Pancreas (tissue), 10 donors: ENCODE measurements around the gene APBA2. TPM values are rescaled to one million over a fixed set of nuclear protein-coding genes. Genes with fewer than 3 reads are reported as not detected.
A peak's percentile ranks its signal among the peaks of the same experiment; 100 is the strongest.

Experiments
- ATAC-seq, 4 donors: fragments of 200-7000 bp; cut with Tn5 transposase; one replicate each; pipeline versions ENCODE4 v1.8.0 to v1.9.1; 2020; ENCODE audit warnings: mild to moderate bottlenecking in 4 of 4, moderate library complexity in 4 of 4
- DNase-seq, 6 donors: peaks; one replicate each; pipeline ENCODE4 v3.0.0-alpha.2; 2020
- FAIRE-seq: peaks from 2 replicates; lab custom pipeline; 2012; peaks lifted over from hg19 to GRCh38; lab: Jason Lieb, UNC
- H3K27ac ChIP-seq, 4 donors: fragments of 200-600 bp; sonication (generic); 1 replicate in 3 of 4; 2 replicates in 1 of 4; pipeline versions ENCODE4 v1.5.0 to v1.8.0; 2020
- H3K27me3 ChIP-seq, 4 donors: fragments of 200-600 bp; one replicate each; pipeline ENCODE4 v1.8.0; 2021
- H3K36me3 ChIP-seq, 3 donors: fragments of 200-600 bp; sonication (generic) in 1 of 3; one replicate each; pipeline versions ENCODE4 v1.5.0 to v1.8.0; 2020 to 2021
- H3K4me1 ChIP-seq, 3 donors: fragments of 200-600 bp; one replicate each; pipeline ENCODE4 v1.8.0; 2021
- H3K4me3 ChIP-seq, 4 donors: fragments of 200-600 bp; sonication (generic) in 2 of 4; one replicate each; pipeline versions ENCODE4 v1.5.0 to v1.8.0; 2020 to 2021
- H3K9me3 ChIP-seq, 4 donors: fragments of 200-600 bp; one replicate each; pipeline ENCODE4 v1.8.0; 2021
- WGBS, 2 donors: extraction: QIAGEN DNeasy Blood & Tissue Kit; methylation state at CpG; one replicate each; pipeline ENCODE4 v1.1.7; 2013; 5-methylcytosine and 5-hydroxymethylcytosine counted together
- intact Hi-C, 3 donors: fragments of 100-400 bp; cut with DNase I; formaldehyde crosslinking; loops; one replicate each; pipeline versions ENCODE4 v1.11.1 to v1.14.2; 2022
- polyA plus RNA-seq, 2 donors: library from polyadenylated mRNA; stranded (reverse); fragments of 200-250 nt; gene quantifications; one replicate each; pipeline ENCODE4 v1.2.3, GENCODE V29; 2013
- total RNA-seq, 6 donors: library from RNA; stranded (reverse); fragmentation: NEBNext Ultra II Directional in 4 of 6; extraction: Animal tissue kit (Norgen Biotek cat#: 25700) in 4 of 6; gene quantifications; one replicate each; pipeline versions ENCODE4 v1.2.1 to v1.2.4, GENCODE V29; 2021 to 2023
- TF ChIP-seq, protein P1 (sequence below), 4 donors: fragments of 200-600 bp; sonication (generic) in 3 of 4; IDR thresholded peaks; one replicate each; pipeline versions ENCODE4 v1.5.0 to v1.8.0; 2021; ENCODE audit warnings: antibody characterized with exemption in 4 of 4
- donor health status: healthy with polysubstance abuse.
- donor health status: DM: no; HTN: no; CAD: no; lungs with moderate emphysema.
- donor health status: DM: no; HTN: no; CAD: no.
- donor health status: control.
- donor health status: control.
- donor health status: Bipolar disorder and iron deficiency.
- donor health status: DM: yes; HTN: yes; CAD: no.
- donor health status: DM: no; HTN: no; CAD: no.
- donor health status: DM: no; HTN: no; CAD: no.
- donor health status: DM: yes; HTN: yes; CAD: no.

The APBA2 gene
- total and polyA plus RNA-seq, 8 donors: 3.9 to 10.3 (median 6.7) TPM

DNA sequence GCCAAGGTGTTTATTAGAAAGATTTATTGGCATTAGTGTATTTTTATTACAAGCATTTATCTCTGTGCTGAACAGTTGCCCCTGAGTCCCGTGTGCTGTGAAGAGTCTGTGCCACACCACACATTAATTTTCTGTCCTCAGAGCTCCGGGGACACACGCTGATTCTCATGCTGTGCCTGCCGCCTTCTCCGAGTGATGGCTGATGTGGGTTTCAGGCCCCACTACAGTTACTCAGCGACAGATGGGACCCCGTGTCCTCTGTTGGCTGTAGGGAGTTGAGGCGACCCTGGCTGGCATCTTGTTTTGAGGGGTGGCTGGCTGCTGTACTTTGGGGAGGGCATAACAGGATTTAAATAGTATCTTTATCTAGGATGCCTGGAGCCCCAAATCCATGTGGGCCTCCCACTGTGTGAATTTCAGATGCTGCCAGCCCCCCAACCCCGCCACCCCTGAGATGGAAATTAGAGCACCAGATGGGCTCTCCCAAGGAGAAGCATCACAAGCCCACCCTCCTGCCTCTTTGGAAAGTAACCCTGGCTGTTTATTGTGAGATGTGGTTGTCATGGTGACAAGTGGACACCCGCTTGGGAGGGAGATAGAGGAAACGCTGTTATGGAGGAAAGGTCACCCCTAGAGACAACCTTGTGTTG lies 185.6 kb downstream of the APBA2 start:
- ATAC-seq: no peak
- DNase-seq: no peak
- Histone ChIP-seq H3K27me3 (no peaks in the 10 kb centered on the region), H3K27ac (no peak overlapping the region), H3K4me1 (no peaks in the 10 kb centered on the region), H3K36me3 (no peaks in the 10 kb centered on the region), H3K9me3 (no peaks in the 10 kb centered on the region), H3K4me3 (no peak overlapping the region)
- 79 to 82% methylated on average over 11 of the region's 11 CpGs for WGBS, 2 donors
- TF ChIP-seq, protein P1, sequence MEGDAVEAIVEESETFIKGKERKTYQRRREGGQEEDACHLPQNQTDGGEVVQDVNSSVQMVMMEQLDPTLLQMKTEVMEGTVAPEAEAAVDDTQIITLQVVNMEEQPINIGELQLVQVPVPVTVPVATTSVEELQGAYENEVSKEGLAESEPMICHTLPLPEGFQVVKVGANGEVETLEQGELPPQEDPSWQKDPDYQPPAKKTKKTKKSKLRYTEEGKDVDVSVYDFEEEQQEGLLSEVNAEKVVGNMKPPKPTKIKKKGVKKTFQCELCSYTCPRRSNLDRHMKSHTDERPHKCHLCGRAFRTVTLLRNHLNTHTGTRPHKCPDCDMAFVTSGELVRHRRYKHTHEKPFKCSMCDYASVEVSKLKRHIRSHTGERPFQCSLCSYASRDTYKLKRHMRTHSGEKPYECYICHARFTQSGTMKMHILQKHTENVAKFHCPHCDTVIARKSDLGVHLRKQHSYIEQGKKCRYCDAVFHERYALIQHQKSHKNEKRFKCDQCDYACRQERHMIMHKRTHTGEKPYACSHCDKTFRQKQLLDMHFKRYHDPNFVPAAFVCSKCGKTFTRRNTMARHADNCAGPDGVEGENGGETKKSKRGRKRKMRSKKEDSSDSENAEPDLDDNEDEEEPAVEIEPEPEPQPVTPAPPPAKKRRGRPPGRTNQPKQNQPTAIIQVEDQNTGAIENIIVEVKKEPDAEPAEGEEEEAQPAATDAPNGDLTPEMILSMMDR (IDR thresholded peaks at IDR 0.05): no peak
- no peak for FAIRE-seq
- intact Hi-C loops: no loop called here

DNA sequence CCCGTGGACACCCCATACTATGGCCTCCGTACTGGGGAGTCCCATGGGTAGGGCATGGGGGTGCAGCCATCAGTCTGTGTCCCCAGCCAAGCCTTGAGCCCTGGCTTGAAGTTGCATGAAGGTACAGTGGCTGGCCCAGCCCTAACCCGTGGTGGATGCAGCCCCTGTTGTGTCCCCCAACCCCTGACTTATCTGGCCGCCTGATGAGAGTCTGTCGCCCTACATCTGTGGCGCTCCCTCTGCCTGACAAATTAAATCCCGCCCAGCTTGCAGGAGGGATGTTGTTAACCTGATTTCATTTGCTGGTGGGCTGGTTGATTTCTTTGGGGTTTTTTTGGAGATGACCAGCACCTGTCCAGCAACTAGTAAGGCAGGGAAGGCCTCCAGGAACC lies 186.1 kb downstream of the APBA2 start:
- H3K36me3 ChIP-seq: no peaks in the 10 kb centered on the region
- no peaks in the 10 kb centered on the region for H3K9me3 ChIP-seq
- DNase-seq (no peak), FAIRE-seq (no peak), ATAC-seq (no peak)
- H3K27me3 ChIP-seq: no peaks in the 10 kb centered on the region
- intact Hi-C loops: no loop called here
- H3K27ac ChIP-seq: no peak overlapping the region
- H3K4me3 ChIP-seq: no peak overlapping the region
- H3K4me1 ChIP-seq: no peaks in the 10 kb centered on the region
- TF ChIP-seq, protein P1 (IDR thresholded peaks at IDR 0.05): no peak
- WGBS, 2 donors: 88 to 92% methylated on average over 7 of the region's 7 CpGs

DNA sequence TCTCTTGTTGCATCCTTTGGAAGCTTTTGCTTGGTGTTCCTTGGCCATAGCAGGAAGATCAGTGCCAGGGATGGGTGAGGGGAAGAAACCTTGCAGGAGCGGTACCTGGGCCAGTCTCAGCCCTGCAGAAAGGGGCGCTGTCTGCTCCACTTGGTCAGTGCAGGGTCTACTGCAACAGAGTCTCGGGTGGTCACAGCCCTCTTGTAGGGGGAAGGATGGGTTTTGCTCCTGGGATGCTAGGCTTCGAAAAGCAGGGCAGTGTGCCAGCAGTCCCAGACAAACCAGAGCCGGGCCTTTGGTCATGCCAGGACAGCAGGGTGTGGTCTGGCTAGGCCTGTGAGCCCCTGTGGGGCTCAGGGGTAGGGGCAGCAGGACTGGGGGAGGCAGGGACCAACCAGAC lies 186.7 kb downstream of the APBA2 start:
- DNase-seq (no peak), ATAC-seq (no peak), FAIRE-seq (no peak)
- H3K4me1 ChIP-seq: no peaks in the 10 kb centered on the region
- H3K27ac ChIP-seq: no peak overlapping the region
- H3K27me3 ChIP-seq: no peaks in the 10 kb centered on the region
- intact Hi-C loops: no loop called here
- TF ChIP-seq, protein P1 (IDR thresholded peaks at IDR 0.05): no peak
- WGBS, 2 donors: 79 to 95% methylated on average over 5 of the region's 5 CpGs
- H3K4me3 ChIP-seq: no peak overlapping the region
- H3K9me3 ChIP-seq: no peaks in the 10 kb centered on the region
- H3K36me3 ChIP-seq: no peaks in the 10 kb centered on the region

DNA sequence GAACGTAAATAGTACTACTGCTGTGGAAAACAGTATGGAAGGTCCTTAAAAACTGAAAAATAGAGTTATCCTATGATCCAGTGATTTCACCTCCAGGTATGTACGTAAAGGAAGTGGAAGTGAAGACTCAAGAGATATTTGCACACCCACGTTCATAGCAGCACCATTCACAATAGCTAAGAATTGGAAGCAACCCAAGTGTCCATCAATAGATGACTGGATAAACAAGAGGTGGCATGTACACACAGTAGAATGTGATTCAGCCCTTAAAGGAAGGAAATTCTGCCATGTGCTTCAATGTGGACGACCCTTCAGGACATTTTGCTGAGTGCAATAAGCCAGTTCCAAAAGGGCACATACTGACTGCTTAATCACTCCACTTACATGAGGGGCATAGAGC lies 188.3 kb downstream of the APBA2 start:
- TF ChIP-seq, protein P1 (IDR thresholded peaks at IDR 0.05): no peak
- intact Hi-C loops: no loop called here
- Histone ChIP-seq H3K4me3 (no peak overlapping the region), H3K9me3 (no peaks in the 10 kb centered on the region), H3K36me3 (no peaks in the 10 kb centered on the region), H3K27me3 (no peaks in the 10 kb centered on the region), H3K4me1 (no peaks in the 10 kb centered on the region), H3K27ac (no peak overlapping the region)
- ATAC-seq: peak in 1 of 4 donors; percentile 46
- WGBS, 2 donors: 41 to 46% methylated on average over 4 of the region's 4 CpGs
- no peak for DNase-seq
- FAIRE-seq: no peak

DNA sequence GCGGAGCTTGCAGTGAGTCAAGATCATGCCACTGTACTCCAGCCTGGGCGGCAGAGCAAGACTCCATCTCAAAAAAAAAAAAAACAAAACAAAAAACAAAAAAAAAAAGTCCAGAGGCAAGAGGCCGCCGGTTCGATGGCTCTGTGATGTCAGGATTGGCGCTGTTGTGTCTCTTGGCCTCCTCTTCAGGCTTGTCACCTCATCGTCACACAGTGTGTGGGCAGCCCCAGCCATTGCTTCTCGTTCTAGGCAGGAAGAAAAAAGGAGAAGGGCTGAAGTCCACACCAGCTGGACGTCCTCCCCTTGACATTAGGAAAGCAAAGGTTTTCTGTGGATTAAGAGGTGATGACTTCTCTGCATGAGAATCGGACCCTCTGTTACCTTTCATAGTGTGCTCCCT lies 192.8 kb downstream of the APBA2 start:
- ATAC-seq (no peak), DNase-seq (no peak), FAIRE-seq (no peak)
- H3K4me1 ChIP-seq: no peaks in the 10 kb centered on the region
- TF ChIP-seq, protein P1 (IDR thresholded peaks at IDR 0.05): no peak
- WGBS, 2 donors: 91 to 93% methylated on average over 10 of the region's 10 CpGs
- no peaks in the 10 kb centered on the region for H3K27me3 ChIP-seq
- intact Hi-C loops: no loop called here
- no peak overlapping the region for H3K27ac ChIP-seq
- H3K9me3 ChIP-seq: no peaks in the 10 kb centered on the region
- no peak overlapping the region for H3K4me3 ChIP-seq
- no peaks in the 10 kb centered on the region for H3K36me3 ChIP-seq
